Type B pancreatic cell (in vitro differentiated cells): ENCODE results near the gene LACC1. TPM values are rescaled to one million over a fixed set of nuclear protein-coding genes. Genes with fewer than 3 reads are reported as not detected.
A peak's percentile ranks its signal among the peaks of the same experiment; 100 is the strongest.

ENCODE experiments used
- DNase-seq: peaks from one replicate; pipeline ENCODE4 v3.0.0; 2021; ENCODE audit warnings: mixed read lengths; ENCODE audit not compliant: unreplicated experiment; ENCODE audit errors: extremely low spot score
- H3K27ac Mint-ChIP-seq: 2 replicates; pipeline ENCODE4 v1.8.0; 2021; ENCODE audit warnings: mild to moderate bottlenecking, mixed read lengths
- H3K27me3 Mint-ChIP-seq: 2 replicates; pipeline ENCODE4 v1.8.0; 2021; ENCODE audit warnings: mixed read lengths
- H3K36me3 Mint-ChIP-seq: 2 replicates; pipeline ENCODE4 v1.8.0; 2021; ENCODE audit warnings: mixed read lengths
- H3K4me1 Mint-ChIP-seq: one replicate; pipeline ENCODE4 v1.8.0; 2021; ENCODE audit warnings: mixed read lengths; ENCODE audit not compliant: unreplicated experiment
- H3K4me3 Mint-ChIP-seq: 2 replicates; pipeline ENCODE4 v1.8.0; 2021; ENCODE audit warnings: mild to moderate bottlenecking, mixed read lengths
- H3K9me3 Mint-ChIP-seq: 2 replicates; pipeline ENCODE4 v1.8.0; 2021; ENCODE audit warnings: mixed read lengths
- CTCF ChIP-seq: fragments of 200-600 bp; sonication (generic); conservative IDR thresholded peaks from 2 replicates; pipeline ENCODE4 v1.5.0; 2021; ENCODE audit warnings: antibody characterized with exemption, mild to moderate bottlenecking
- total RNA-seq: library from RNA; stranded (reverse); gene quantifications from 2 replicates; pipeline ENCODE4 v1.2.1, GENCODE V29; 2021; ENCODE audit warnings: low replicate concordance

The LACC1 gene
- total RNA-seq, 1 donor from 2014 or later, result 4.4 TPM

DNA sequence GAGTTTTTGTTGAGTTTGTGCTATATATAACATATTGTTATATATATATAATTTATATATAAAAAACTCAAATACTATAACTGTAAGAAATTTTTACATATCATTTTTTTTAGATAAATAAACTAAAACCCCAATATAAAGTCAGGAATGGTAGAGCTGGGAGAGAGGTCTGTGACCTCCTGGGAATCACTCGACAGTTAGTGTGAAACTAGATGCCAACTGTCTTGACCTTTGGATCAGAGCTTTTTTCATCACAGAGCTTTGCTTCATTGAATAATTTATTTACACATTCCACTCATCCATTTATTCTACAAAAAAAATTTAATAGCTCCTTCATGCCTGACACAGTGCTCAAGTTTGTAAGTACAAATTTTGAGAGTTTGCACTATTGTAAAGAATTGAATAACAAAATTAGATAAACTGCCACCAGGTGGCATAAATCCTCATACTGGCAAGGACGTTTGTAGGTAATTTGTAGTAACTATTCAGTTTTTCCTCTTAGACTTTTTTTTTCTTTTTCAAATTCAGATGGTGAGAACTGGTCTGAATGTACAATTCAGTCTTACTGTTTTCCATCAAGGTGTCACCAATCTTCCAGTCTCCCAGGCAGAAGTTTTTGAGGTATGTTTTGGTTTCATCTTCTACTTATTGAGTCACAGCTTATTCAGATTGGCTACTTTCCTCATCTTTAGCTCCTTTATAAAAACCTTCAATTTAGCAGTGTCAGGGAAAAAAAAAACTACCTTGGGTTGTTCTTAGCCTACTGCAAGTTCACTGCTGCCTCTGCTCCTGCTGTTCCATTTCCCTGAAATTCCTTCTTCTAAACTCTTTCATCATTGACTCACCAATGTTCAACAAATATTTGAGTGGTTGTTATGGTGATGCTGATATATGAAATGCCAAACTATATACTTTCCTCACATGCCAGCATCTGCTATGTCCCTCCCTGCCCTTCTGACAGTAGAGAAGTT, 28.7 kb downstream of the LACC1 start:
- H3K27ac Mint-ChIP-seq, result peak overlapping the region; percentile 0
- TF ChIP-seq CTCF, result peak; percentile 89
- H3K27me3 Mint-ChIP-seq, result peaks cover 9% of the 10 kb centered on the region
- no peaks in the 10 kb centered on the region for H3K36me3 Mint-ChIP-seq
- H3K4me3 Mint-ChIP-seq, result no peak overlapping the region
- no peaks in the 10 kb centered on the region for H3K9me3 Mint-ChIP-seq
- DNase-seq, result no peak
- peaks cover 28% of the 10 kb centered on the region for H3K4me1 Mint-ChIP-seq

GRCh38 chr13:43910856-43911255, 31.2 kb downstream of the LACC1 start:
- no peaks in the 10 kb centered on the region for H3K9me3 Mint-ChIP-seq
- H3K4me3 Mint-ChIP-seq, result no peak overlapping the region
- no peak overlapping the region for H3K27ac Mint-ChIP-seq
- H3K36me3 Mint-ChIP-seq, result no peaks in the 10 kb centered on the region
- TF ChIP-seq CTCF, result no peak
- no peak for DNase-seq
- peaks cover 9% of the 10 kb centered on the region for H3K27me3 Mint-ChIP-seq
- H3K4me1 Mint-ChIP-seq, result peaks cover 28% of the 10 kb centered on the region

DNA sequence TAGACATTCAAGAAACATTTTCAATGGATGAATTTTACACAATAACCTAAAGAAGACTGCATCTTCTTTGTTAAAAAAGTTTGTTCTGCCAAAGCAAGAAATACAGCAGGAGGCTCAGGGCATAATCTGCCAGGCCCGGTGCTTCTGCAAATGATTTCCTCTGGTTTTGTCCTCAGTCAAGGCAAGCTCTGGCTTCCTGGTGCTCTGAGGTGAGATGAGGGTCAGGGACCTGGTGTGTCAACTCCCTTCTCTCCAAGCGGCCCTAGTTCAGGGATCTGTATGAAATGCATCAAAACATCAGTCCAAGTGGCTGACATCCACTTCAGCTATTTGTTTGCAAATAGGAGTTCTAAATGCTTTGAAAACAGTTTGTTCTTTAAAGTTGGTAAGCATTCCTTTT, 31.6 kb downstream of the LACC1 start:
- Mint-ChIP-seq H3K27ac (no peak overlapping the region), H3K36me3 (no peaks in the 10 kb centered on the region), H3K27me3 (peaks cover 9% of the 10 kb centered on the region), H3K9me3 (no peaks in the 10 kb centered on the region), H3K4me1 (peaks cover 28% of the 10 kb centered on the region), H3K4me3 (no peak overlapping the region)
- no peak for TF ChIP-seq CTCF
- DNase-seq, result no peak

DNA sequence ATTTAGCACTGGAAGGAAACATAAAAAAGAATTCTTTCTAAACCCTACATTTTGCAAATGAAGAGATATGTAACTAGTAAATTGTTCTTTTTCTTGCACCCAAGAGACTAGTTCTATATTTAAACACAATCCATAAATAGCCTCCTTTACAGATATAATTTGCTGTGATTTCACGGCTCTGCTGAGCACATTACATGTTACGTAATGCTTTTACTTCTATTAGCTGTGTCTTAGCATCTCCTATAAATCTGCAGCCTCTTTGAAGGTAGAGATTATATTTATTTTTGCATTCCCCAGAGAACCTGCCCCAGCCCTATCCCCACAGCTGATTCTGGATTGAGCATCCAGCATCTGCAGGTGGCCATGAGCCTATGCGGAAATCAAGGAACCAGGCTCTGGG, 32.2 kb downstream of the LACC1 start:
- Mint-ChIP-seq H3K36me3 (no peaks in the 10 kb centered on the region), H3K4me1 (peaks cover 28% of the 10 kb centered on the region), H3K9me3 (no peaks in the 10 kb centered on the region), H3K27ac (no peak overlapping the region), H3K27me3 (peaks cover 9% of the 10 kb centered on the region), H3K4me3 (no peak overlapping the region)
- DNase-seq, result no peak
- TF ChIP-seq CTCF, result no peak

DNA sequence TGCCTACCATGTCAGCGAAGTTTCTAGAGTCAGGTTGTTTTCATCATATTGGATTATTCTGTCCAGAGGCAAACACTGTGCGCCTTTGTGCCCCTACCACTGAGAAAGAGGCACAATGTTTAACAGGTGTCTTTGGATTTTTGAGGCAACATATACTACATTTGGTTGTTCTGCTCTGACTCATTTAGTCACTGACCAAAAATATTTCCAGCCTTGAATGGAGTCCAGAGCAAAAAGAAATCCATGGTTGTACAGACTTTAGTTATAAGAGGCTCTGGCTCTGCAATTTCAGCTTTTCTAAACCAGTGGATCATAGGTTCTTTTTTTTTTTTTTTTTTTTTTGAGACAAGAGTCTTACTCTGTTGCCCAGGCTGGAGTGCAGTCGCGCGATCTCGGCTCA, 35.7 kb downstream of the LACC1 start:
- Mint-ChIP-seq H3K36me3 (no peaks in the 10 kb centered on the region), H3K9me3 (no peaks in the 10 kb centered on the region), H3K4me3 (no peak overlapping the region), H3K27ac (no peak overlapping the region), H3K27me3 (peaks cover 5% of the 10 kb centered on the region), H3K4me1 (peaks cover 8% of the 10 kb centered on the region)
- no peak for TF ChIP-seq CTCF
- no peak for DNase-seq
